Measurements from ENCODE around the gene ENTPD2. TPM values are rescaled to one million over a fixed set of nuclear protein-coding genes. Genes with fewer than 3 reads are reported as not detected.

ENTPD2 gene
- total RNA-seq, 4 donors from 2014 or later: 7.0 to 21.0 (median 18.1) TPM

DNA sequence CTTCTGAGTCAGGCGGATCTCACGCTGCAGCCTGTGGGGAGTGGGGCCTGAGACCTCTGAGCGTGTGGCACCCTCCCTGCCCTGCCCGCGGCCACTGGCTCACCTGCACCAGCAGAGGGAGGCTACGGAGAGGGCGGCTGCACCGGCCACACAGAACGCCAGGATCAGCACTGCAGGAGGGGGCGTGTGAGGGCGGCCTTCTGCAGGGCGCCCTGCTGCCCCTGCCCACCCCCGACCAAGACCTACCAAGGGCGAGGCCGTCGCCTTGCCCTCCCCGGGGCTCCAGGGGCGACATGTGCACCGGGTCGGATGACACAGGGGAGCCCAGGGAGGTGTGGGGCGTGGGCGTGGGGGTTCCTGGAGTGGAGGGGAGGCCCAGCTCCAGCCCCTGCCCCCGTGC lies 13.3 kb downstream of the ENTPD2 start:
- Histone ChIP-seq H3K4me1 (peaks cover 0 to 32% (median 17%) of the 10 kb centered on the region in 4 donors), H3K9me3 (no peaks in the 10 kb centered on the region), H3K4me3 (peak overlapping the region in 1 of 4 donors; percentile 23), H3K27ac (no peak overlapping the region), H3K36me3 (peaks cover 0 to 52% (median 0%) of the 10 kb centered on the region in 3 donors), H3K27me3 (no peaks in the 10 kb centered on the region)
- 88 to 93% methylated on average over 6 to 14 of the region's 23 CpGs for WGBS, 2 donors
- TF ChIP-seq EP300 (IDR thresholded peaks at IDR 0.05) (no peak), POLR2A (IDR thresholded peaks at IDR 0.05) (no peak)
- TF ChIP-seq, protein P1, sequence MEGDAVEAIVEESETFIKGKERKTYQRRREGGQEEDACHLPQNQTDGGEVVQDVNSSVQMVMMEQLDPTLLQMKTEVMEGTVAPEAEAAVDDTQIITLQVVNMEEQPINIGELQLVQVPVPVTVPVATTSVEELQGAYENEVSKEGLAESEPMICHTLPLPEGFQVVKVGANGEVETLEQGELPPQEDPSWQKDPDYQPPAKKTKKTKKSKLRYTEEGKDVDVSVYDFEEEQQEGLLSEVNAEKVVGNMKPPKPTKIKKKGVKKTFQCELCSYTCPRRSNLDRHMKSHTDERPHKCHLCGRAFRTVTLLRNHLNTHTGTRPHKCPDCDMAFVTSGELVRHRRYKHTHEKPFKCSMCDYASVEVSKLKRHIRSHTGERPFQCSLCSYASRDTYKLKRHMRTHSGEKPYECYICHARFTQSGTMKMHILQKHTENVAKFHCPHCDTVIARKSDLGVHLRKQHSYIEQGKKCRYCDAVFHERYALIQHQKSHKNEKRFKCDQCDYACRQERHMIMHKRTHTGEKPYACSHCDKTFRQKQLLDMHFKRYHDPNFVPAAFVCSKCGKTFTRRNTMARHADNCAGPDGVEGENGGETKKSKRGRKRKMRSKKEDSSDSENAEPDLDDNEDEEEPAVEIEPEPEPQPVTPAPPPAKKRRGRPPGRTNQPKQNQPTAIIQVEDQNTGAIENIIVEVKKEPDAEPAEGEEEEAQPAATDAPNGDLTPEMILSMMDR (IDR thresholded peaks at IDR 0.05): no peak
- DNase-seq (ENCODE audit: low spot score in 2 of 2): no peak

DNA sequence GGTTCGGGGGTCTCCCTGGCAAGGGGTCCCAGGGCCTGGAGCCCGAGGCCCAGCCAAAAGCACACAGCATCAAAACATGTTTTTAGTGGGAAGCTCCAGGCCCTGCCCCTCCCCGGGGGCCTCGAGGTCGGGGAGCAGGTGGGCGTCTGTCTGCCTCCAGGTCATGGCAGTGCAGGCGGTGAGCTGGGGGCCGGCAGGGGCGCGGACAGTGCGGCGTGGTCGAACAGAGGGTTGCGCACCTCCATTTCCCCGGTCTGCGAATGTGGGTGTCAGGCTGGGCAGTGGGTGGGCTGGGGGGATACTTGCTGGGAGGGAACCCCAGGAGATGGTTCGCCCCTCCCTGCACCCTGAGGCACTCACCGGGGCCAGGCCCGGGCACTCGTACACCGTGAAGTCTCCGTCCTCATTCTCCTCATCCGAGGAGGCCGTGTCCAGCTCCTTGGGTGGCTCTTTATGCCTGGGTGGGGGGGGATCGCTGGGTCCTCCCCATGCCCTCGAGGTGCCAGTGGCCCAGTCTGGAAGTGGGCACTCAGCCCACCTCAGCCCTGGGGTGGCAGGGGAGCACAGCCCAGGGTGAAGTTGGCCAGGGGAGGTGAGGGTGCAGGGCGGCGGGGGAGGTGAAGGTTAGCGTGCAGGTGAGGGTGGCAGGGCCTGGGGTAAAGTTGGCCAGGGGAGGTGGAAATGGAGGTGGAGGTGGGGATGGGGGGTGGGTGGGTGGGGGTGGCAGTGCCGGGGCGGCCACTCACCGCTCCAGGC lies 14.1 kb downstream of the ENTPD2 start:
- TF ChIP-seq EP300 (IDR thresholded peaks at IDR 0.05): no peak
- TF ChIP-seq POLR2A (IDR thresholded peaks at IDR 0.05): no peak
- TF ChIP-seq, protein P1 (IDR thresholded peaks at IDR 0.05): no peak
- DNase-seq (ENCODE audit: low spot score in 2 of 2): no peak
- Histone ChIP-seq H3K36me3 (peaks cover 0 to 52% (median 0%) of the 10 kb centered on the region in 3 donors), H3K27ac (no peak overlapping the region), H3K27me3 (no peaks in the 10 kb centered on the region), H3K4me3 (no peak overlapping the region), H3K4me1 (peaks cover 0 to 33% (median 16%) of the 10 kb centered on the region in 4 donors), H3K9me3 (no peaks in the 10 kb centered on the region)
- WGBS, 2 donors: 85 to 89% methylated on average over 9 to 30 of the region's 32 CpGs

DNA sequence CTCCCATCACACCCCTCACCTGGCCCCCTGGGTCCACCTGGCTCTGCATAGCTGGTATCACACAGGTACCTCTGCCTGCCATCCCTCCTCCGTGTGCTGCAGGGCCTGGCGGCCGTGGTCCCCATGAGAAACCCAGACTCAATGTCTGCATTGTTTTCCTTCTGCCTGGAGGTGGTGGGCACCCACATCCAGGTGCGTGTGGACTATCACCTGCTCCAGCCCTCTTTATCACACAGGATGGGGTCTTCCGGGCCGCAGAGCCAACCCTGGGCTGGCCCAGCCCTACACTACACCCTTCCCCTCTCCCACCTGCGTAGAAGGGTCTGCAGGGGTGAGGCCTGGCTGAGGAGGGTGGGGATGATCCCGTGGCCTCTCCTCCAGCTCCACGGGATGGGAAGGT lies 14.9 kb downstream of the ENTPD2 start:
- Histone ChIP-seq H3K4me3 (no peak overlapping the region), H3K36me3 (peaks cover 0 to 52% (median 0%) of the 10 kb centered on the region in 3 donors), H3K27ac (no peak overlapping the region), H3K27me3 (no peaks in the 10 kb centered on the region), H3K9me3 (no peaks in the 10 kb centered on the region), H3K4me1 (peaks cover 0 to 30% (median 12%) of the 10 kb centered on the region in 4 donors)
- TF ChIP-seq POLR2A (IDR thresholded peaks at IDR 0.05): no peak
- no peak for TF ChIP-seq EP300 (IDR thresholded peaks at IDR 0.05)
- TF ChIP-seq, protein P1 (IDR thresholded peaks at IDR 0.05): no peak
- no peak for DNase-seq (ENCODE audit: low spot score in 2 of 2)
- 81 to 83% methylated on average over 9 of the region's 9 CpGs for WGBS, 2 donors

DNA sequence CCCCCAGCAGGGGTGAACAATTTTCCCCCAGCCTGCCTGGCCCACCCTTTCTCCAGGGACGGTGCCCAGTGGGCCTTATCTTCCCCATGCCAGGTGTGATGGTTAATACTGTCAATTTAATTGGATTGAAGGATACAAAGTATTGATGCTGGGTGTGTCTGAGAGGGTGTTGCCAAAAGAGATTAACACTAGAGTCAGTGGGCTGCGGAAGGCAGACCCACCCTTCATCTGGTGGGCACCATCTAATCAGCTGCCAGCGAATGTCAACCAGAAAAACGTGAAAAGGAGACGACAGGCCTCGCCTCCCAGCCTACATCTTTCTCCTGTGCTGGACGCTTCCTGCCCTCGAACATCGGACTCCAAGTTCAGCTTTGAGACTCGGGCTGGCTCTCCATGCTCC lies 16.4 kb downstream of the ENTPD2 start:
- WGBS, 2 donors: 77 to 80% methylated on average over 10 of the region's 10 CpGs
- no peak for DNase-seq (ENCODE audit: low spot score in 2 of 2)
- Histone ChIP-seq H3K27me3 (no peaks in the 10 kb centered on the region), H3K36me3 (peaks cover 0 to 52% (median 0%) of the 10 kb centered on the region in 3 donors), H3K27ac (no peak overlapping the region), H3K4me3 (no peak overlapping the region), H3K4me1 (peaks cover 0 to 16% (median 10%) of the 10 kb centered on the region in 4 donors), H3K9me3 (no peaks in the 10 kb centered on the region)
- TF ChIP-seq EP300 (IDR thresholded peaks at IDR 0.05): no peak
- no peak for TF ChIP-seq POLR2A (IDR thresholded peaks at IDR 0.05)
- TF ChIP-seq, protein P1 (IDR thresholded peaks at IDR 0.05): no peak

DNA sequence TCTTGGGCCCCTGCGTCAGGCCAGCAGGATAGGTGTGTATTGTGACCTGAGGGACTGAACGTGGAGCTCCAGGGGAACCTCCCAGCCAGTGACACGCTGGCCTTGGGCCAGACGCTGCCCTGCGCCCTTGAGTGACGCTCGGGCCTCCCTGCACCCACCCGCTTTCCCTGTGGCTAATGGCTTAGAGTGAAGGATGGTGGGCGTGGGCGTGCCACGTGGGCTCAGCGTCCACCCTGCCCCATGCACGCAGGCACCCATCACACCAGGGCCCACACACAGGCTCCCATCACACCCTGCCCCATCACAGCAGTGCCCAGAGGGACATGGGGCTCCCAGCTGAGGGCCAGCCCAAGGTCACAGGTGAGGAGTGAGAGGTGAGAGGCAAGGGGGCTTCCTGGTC lies 16.8 kb downstream of the ENTPD2 start:
- no peaks in the 10 kb centered on the region for H3K9me3 ChIP-seq
- no peak overlapping the region for H3K4me3 ChIP-seq
- TF ChIP-seq, protein P1 (IDR thresholded peaks at IDR 0.05): no peak
- TF ChIP-seq POLR2A (IDR thresholded peaks at IDR 0.05) (no peak), EP300 (IDR thresholded peaks at IDR 0.05) (no peak)
- WGBS, 2 donors: 61 to 70% methylated on average over 11 to 13 of the region's 13 CpGs
- no peaks in the 10 kb centered on the region for H3K27me3 ChIP-seq
- DNase-seq (ENCODE audit: low spot score in 2 of 2): no peak
- peaks cover 0 to 16% (median 10%) of the 10 kb centered on the region in 4 donors for H3K4me1 ChIP-seq
- peaks cover 0 to 48% (median 0%) of the 10 kb centered on the region in 3 donors for H3K36me3 ChIP-seq
- no peak overlapping the region for H3K27ac ChIP-seq

Data from tibial nerve (tissue), 4 donors.